Esophagus muscularis mucosa (tissue), 4 donors: ENCODE results near the gene SYNDIG1L. TPM values are rescaled to one million over a fixed set of nuclear protein-coding genes. Genes with fewer than 3 reads are reported as not detected.

Experiments
- DNase-seq: peaks from one replicate; pipeline ENCODE4 v3.0.0-alpha.2; 2017; ENCODE audit errors: extremely low spot score
- H3K27ac ChIP-seq, 4 donors: fragments of 200-600 bp; sonication (generic); replicated peaks in 1 of 4; 1 replicate in 3 of 4; 2 replicates in 1 of 4; pipeline ENCODE4 v1.5.1; 2016 to 2019; ENCODE audit warnings: mild to moderate bottlenecking in 1 of 4
- H3K27me3 ChIP-seq, 4 donors: fragments of 200-600 bp; sonication (generic); one replicate each; pipeline versions ENCODE4 v1.5.1 to v1.6.0; 2016 to 2019
- H3K36me3 ChIP-seq, 4 donors: fragments of 200-600 bp; sonication (generic); one replicate each; pipeline ENCODE4 v1.5.1; 2016 to 2019
- H3K4me1 ChIP-seq, 4 donors: fragments of 200-600 bp; sonication (generic); one replicate each; pipeline ENCODE4 v1.5.1; 2016 to 2019
- H3K4me3 ChIP-seq, 4 donors: fragments of 200-600 bp; sonication (generic); 1 replicate in 2 of 4; 2 replicates in 2 of 4; pipeline ENCODE4 v1.5.1; 2016 to 2019; ENCODE audit warnings: mild to moderate bottlenecking in 4 of 4, moderate library complexity in 1 of 4
- H3K9me3 ChIP-seq, 4 donors: fragments of 200-600 bp; sonication (generic); 1 replicate in 3 of 4; 2 replicates in 1 of 4; pipeline ENCODE4 v1.5.1; 2016 to 2019
- EP300 ChIP-seq: sonication (generic); formaldehyde crosslinking; IDR thresholded peaks from one replicate; pipeline ENCODE4 v1.6.1; 2017; ENCODE audit warnings: antibody characterized with exemption
- POLR2A ChIP-seq: fragments of 450-650 bp; IDR thresholded peaks from one replicate; pipeline ENCODE4 v1.6.1; 2017; ENCODE audit warnings: antibody characterized with exemption, moderate library complexity, mild to moderate bottlenecking, low read depth
- POLR2AphosphoS5 ChIP-seq, 2 donors: sonication (generic); formaldehyde crosslinking; IDR thresholded peaks; one replicate each; pipeline ENCODE4 v1.6.1; 2017; ENCODE audit warnings: antibody characterized with exemption in 2 of 2
- WGBS: methylation state at CpG from one replicate; pipeline ENCODE4 v1.1.5; 2018; 5-methylcytosine and 5-hydroxymethylcytosine counted together
- intact Hi-C: fragments of 100-400 bp; cut with DNase I; formaldehyde crosslinking; loops from one replicate; pipeline ENCODE4 v1.15.1; 2023
- total RNA-seq, 4 donors: library from RNA; depleted of rRNA; stranded (reverse); fragments of >200 nt; gene quantifications; one replicate each; pipeline versions ENCODE4 v1.1.0 to v1.2.1, GENCODE V29; 2016
- TF ChIP-seq, protein P1 (sequence below), 3 experiments: fragments of 200-600 bp in 2 of 3; fragments of 450-650 bp in 1 of 3; sonication (generic) in 2 of 3; IDR thresholded peaks; one replicate each; pipeline ENCODE4 v1.5.1; 2017 to 2019; ENCODE audit warnings: antibody characterized with exemption in 3 of 3, mild to moderate bottlenecking in 2 of 3, moderate library complexity in 1 of 3

The SYNDIG1L gene
- total RNA-seq, 4 donors from 2014 or later: 0.29 to 0.65 (median 0.33) TPM; not detected in 1

GRCh38 chr14:74427651-74428050, 1.6 kb upstream of the SYNDIG1L start:
- intact Hi-C loops: no loop called here
- H3K4me1 ChIP-seq: peaks cover 0 to 10% (median 8%) of the 10 kb centered on the region in 4 donors
- no peaks in the 10 kb centered on the region for H3K9me3 ChIP-seq
- no peak overlapping the region for H3K4me3 ChIP-seq
- H3K36me3 ChIP-seq: no peaks in the 10 kb centered on the region
- TF ChIP-seq EP300 (no peak), POLR2AphosphoS5 (IDR thresholded peaks at IDR 0.05) (no peak), POLR2A (no peak)
- TF ChIP-seq, protein P1, sequence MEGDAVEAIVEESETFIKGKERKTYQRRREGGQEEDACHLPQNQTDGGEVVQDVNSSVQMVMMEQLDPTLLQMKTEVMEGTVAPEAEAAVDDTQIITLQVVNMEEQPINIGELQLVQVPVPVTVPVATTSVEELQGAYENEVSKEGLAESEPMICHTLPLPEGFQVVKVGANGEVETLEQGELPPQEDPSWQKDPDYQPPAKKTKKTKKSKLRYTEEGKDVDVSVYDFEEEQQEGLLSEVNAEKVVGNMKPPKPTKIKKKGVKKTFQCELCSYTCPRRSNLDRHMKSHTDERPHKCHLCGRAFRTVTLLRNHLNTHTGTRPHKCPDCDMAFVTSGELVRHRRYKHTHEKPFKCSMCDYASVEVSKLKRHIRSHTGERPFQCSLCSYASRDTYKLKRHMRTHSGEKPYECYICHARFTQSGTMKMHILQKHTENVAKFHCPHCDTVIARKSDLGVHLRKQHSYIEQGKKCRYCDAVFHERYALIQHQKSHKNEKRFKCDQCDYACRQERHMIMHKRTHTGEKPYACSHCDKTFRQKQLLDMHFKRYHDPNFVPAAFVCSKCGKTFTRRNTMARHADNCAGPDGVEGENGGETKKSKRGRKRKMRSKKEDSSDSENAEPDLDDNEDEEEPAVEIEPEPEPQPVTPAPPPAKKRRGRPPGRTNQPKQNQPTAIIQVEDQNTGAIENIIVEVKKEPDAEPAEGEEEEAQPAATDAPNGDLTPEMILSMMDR (IDR thresholded peaks at IDR 0.05): no peak
- no peak overlapping the region for H3K27ac ChIP-seq
- WGBS: 92% methylated on average over 1 of the region's 1 CpG
- DNase-seq: no peak
- H3K27me3 ChIP-seq: peaks cover 0 to 40% (median 7%) of the 10 kb centered on the region in 4 donors

- TF ChIP-seq, protein P1 (IDR thresholded peaks at IDR 0.05): no peak
- TF ChIP-seq EP300 (no peak), POLR2A (no peak), POLR2AphosphoS5 (IDR thresholded peaks at IDR 0.05) (no peak)
- H3K4me1 ChIP-seq: peaks cover 0 to 10% (median 8%) of the 10 kb centered on the region in 4 donors
- WGBS: 56% methylated on average over 2 of the region's 66 CpGs
- H3K27ac ChIP-seq: no peak overlapping the region
- no peak for DNase-seq
- no peaks in the 10 kb centered on the region for H3K9me3 ChIP-seq
- intact Hi-C loops: no loop called here
- peaks cover 0 to 51% (median 7%) of the 10 kb centered on the region in 4 donors for H3K27me3 ChIP-seq
- H3K36me3 ChIP-seq: no peaks in the 10 kb centered on the region
- H3K4me3 ChIP-seq: peak overlapping the region; percentile 27 to 44 (median 30)
Observed at GRCh38 chr14:74425525-74426201, 347 bp downstream of the SYNDIG1L start.

- no peak overlapping the region for H3K27ac ChIP-seq
- DNase-seq: no peak
- no peaks in the 10 kb centered on the region for H3K9me3 ChIP-seq
- no peak overlapping the region for H3K4me3 ChIP-seq
- H3K4me1 ChIP-seq: peaks cover 0 to 10% (median 8%) of the 10 kb centered on the region in 4 donors
- 81% methylated on average over 3 of the region's 3 CpGs for WGBS
- TF ChIP-seq, protein P1 (IDR thresholded peaks at IDR 0.05): no peak
- no peak for TF ChIP-seq EP300
- TF ChIP-seq POLR2AphosphoS5 (IDR thresholded peaks at IDR 0.05): no peak
- no peak for TF ChIP-seq POLR2A
- peaks cover 0 to 62% (median 7%) of the 10 kb centered on the region in 4 donors for H3K27me3 ChIP-seq
- intact Hi-C loops: no loop called here
- no peaks in the 10 kb centered on the region for H3K36me3 ChIP-seq
Observed at GRCh38 chr14:74424606-74425005, 1.4 kb downstream of the SYNDIG1L start.

- intact Hi-C loops: no loop called here
- Histone ChIP-seq H3K4me1 (peaks cover 0 to 10% (median 8%) of the 10 kb centered on the region in 4 donors), H3K27ac (no peak overlapping the region), H3K27me3 (peaks cover 0 to 74% (median 7%) of the 10 kb centered on the region in 4 donors), H3K36me3 (no peaks in the 10 kb centered on the region), H3K4me3 (no peak overlapping the region), H3K9me3 (no peaks in the 10 kb centered on the region)
- DNase-seq: no peak
- 83% methylated on average over 7 of the region's 7 CpGs for WGBS
- no peak for TF ChIP-seq POLR2A
- TF ChIP-seq, protein P1 (IDR thresholded peaks at IDR 0.05): no peak
- no peak for TF ChIP-seq EP300
- no peak for TF ChIP-seq POLR2AphosphoS5 (IDR thresholded peaks at IDR 0.05)
Observed at GRCh38 chr14:74423246-74423645, 2.8 kb downstream of the SYNDIG1L start.
